Adrenal gland (tissue), 5 donors: Measurements from ENCODE around the gene LYZL2.

Experiments
- POLR2A ChIP-seq, 2 donors: fragments of 450-650 bp; IDR thresholded peaks; one replicate each; pipeline ENCODE4 v1.6.1; 2017; ENCODE audit warnings: antibody characterized with exemption in 2 of 2, mild to moderate bottlenecking in 2 of 2, moderate library complexity in 1 of 2
- TF ChIP-seq, protein P1 (sequence below), 6 experiments: fragments of 450-650 bp in 4 of 6; fragments of 200-600 bp in 2 of 6; sonication (generic) in 1 of 6; IDR thresholded peaks; 1 replicate in 5 of 6; 2 replicates in 1 of 6; pipeline versions ENCODE4 v1.5.1 to v1.8.0; 2016 to 2021; ENCODE audit warnings: antibody characterized with exemption in 6 of 6, mild to moderate bottlenecking in 2 of 6, moderate library complexity in 1 of 6
- donor health status: DM: no; HTN: no; CAD: no.

GRCh38 chr10:30577048-30577447 is 52.5 kb downstream of the LYZL2 start:
- TF ChIP-seq, protein P1, sequence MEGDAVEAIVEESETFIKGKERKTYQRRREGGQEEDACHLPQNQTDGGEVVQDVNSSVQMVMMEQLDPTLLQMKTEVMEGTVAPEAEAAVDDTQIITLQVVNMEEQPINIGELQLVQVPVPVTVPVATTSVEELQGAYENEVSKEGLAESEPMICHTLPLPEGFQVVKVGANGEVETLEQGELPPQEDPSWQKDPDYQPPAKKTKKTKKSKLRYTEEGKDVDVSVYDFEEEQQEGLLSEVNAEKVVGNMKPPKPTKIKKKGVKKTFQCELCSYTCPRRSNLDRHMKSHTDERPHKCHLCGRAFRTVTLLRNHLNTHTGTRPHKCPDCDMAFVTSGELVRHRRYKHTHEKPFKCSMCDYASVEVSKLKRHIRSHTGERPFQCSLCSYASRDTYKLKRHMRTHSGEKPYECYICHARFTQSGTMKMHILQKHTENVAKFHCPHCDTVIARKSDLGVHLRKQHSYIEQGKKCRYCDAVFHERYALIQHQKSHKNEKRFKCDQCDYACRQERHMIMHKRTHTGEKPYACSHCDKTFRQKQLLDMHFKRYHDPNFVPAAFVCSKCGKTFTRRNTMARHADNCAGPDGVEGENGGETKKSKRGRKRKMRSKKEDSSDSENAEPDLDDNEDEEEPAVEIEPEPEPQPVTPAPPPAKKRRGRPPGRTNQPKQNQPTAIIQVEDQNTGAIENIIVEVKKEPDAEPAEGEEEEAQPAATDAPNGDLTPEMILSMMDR (IDR thresholded peaks at IDR 0.05) = no peak
- no peak for TF ChIP-seq POLR2A (IDR thresholded peaks at IDR 0.05)
